PC-9 (cell line): ENCODE data around the gene PTCHD4.

Experiments
- CTCF ChIP-seq: fragments of 200-600 bp; sonication (generic); conservative IDR thresholded peaks from 2 replicates; pipeline ENCODE4 v1.6.1; 2017; ENCODE audit warnings: mixed run types, antibody characterized with exemption, mild to moderate bottlenecking, moderate library complexity
- EZH2 ChIP-seq: fragments of 200-600 bp; sonication (generic); IDR thresholded peaks from 2 replicates; pipeline ENCODE4 v1.8.0; 2017; ENCODE audit warnings: antibody characterized with exemption, low read depth

- TF ChIP-seq CTCF = no peak
- no peak for TF ChIP-seq EZH2
Measured at GRCh38 chr6:48147051-48147450, 36.1 kb upstream of the PTCHD4 start.
